ENCODE data around the gene PCBP3.
"Not testable (repeated sequence)": the region's sequence is repeated elsewhere in the genome, so short reads cannot be mapped to it uniquely, and the experiment has no call there.

PCBP3 gene

GRCh38 chr21:45613881-45614280 lies 29.6 kb upstream of the PCBP3 start:
- DNase-seq, result no peak

GRCh38 chr21:45615145-45615711 lies 28.3 kb upstream of the PCBP3 start:
- DNase-seq, result peak; percentile 54

- no peak for DNase-seq
Observed at GRCh38 chr21:45617021-45617921, 26.3 kb upstream of the PCBP3 start.

- peak; percentile 87 for DNase-seq
Observed at GRCh38 chr21:45618287-45618686, 25.2 kb upstream of the PCBP3 start.

GRCh38 chr21:45618846-45619485 lies 24.6 kb upstream of the PCBP3 start:
- no peak for DNase-seq

GRCh38 chr21:45620201-45620923 lies 23.2 kb upstream of the PCBP3 start:
- DNase-seq, result no peak

- not testable (repeated sequence) for DNase-seq
Observed at GRCh38 chr21:45621435-45622331, 21.8 kb upstream of the PCBP3 start.

GRCh38 chr21:45622416-45623097 lies 21.0 kb upstream of the PCBP3 start:
- DNase-seq, result no peak

- DNase-seq, result no peak
Observed at GRCh38 chr21:45623436-45623835, 20.1 kb upstream of the PCBP3 start.

- DNase-seq, result not testable (repeated sequence)
Observed at GRCh38 chr21:45626127-45626526, 17.4 kb upstream of the PCBP3 start.

GRCh38 chr21:45629046-45629981 lies 14.2 kb upstream of the PCBP3 start:
- DNase-seq, result no peak

- no peak for DNase-seq
Observed at GRCh38 chr21:45630066-45630694, 13.3 kb upstream of the PCBP3 start.

- DNase-seq, result no peak
Observed at GRCh38 chr21:45630876-45631275, 12.6 kb upstream of the PCBP3 start.

GRCh38 chr21:45631540-45631939 lies 12.0 kb upstream of the PCBP3 start:
- no peak for DNase-seq

- DNase-seq, result no peak
Observed at GRCh38 chr21:45632160-45632559, 11.4 kb upstream of the PCBP3 start.

GRCh38 chr21:45632637-45633251 lies 10.8 kb upstream of the PCBP3 start:
- no peak for DNase-seq

GRCh38 chr21:45634511-45635183 lies 8.9 kb upstream of the PCBP3 start:
- DNase-seq, result no peak

GRCh38 chr21:45635271-45636151 lies 8.0 kb upstream of the PCBP3 start:
- no peak for DNase-seq

All from NCI-H82 (cell line).